ENCODE measurements around the gene MMP25. TPM values are rescaled to one million over a fixed set of nuclear protein-coding genes. Genes with fewer than 3 reads are reported as not detected.

The MMP25 gene
- total and polyA plus RNA-seq, 9 of the 15 experiments (the other 6 are each of a cell fraction or from before 2014, with no cell fraction given) = 0.03 to 0.04 TPM; not detected in 7

- TF ChIP-seq ETV6 (IDR thresholded peaks at IDR 0.05; ENCODE audit: borderline replicate concordance in 1 of 2, low read depth in 2 of 2, low read length in 1 of 2) (peak; percentile 57 to 87), ETV6 (CRISPR knock-in tag; IDR thresholded peaks at IDR 0.05; ENCODE audit: borderline replicate concordance) (no peak), MEF2A (IDR thresholded peaks at IDR 0.05; ENCODE audit: control insufficient read depth, low read depth, low read length) (no peak), NFYB (IDR thresholded peaks at IDR 0.05; ENCODE audit: extremely low read depth, insufficient read length) (no peak), ZSCAN32 (CRISPR knock-in tag; IDR thresholded peaks at IDR 0.05) (no peak), ZNF24 (IDR thresholded peaks at IDR 0.05) (peak; percentile 43; the same call in 1 of the 2 replicates), EGR1 (conservative IDR thresholded peaks at IDR 0.05) (peak; percentile 95), ZBTB5 (IDR thresholded peaks at IDR 0.05) (0 out of 2 replicates have a peak, but pooled peaks have one; percentile 35), RBM14 (IDR thresholded peaks at IDR 0.05; ENCODE audit: borderline replicate concordance, insufficient read depth, low read depth, low read length) (no peak), ZNF175 (CRISPR knock-in tag; IDR thresholded peaks at IDR 0.05; ENCODE audit: low read depth) (no peak), ZNF23 (CRISPR knock-in tag; IDR thresholded peaks at IDR 0.05) (no peak), ARHGAP35 (IDR thresholded peaks at IDR 0.05; ENCODE audit: partially characterized antibody) (peak; percentile 13), ADNP (tag; IDR thresholded peaks at IDR 0.05) (no peak), SIN3A (IDR thresholded peaks at IDR 0.05; ENCODE audit: borderline replicate concordance in 2 of 2, control insufficient read depth in 1 of 2, low read depth in 2 of 2, low read length in 2 of 2) (peak in 1 of 2 experiments; percentile 41; a peak in 1 of 4 replicates), MAZ (CRISPR knock-in tag; conservative IDR thresholded peaks at IDR 0.05 in 1 of 2, IDR thresholded peaks at IDR 0.05 in 1 of 2) (peak; percentile 46 to 66; a peak in 2 of 4 replicates), SMARCA5 (IDR thresholded peaks at IDR 0.05) (0 out of 2 replicates have a peak, but pooled peaks have one; percentile 16), BCOR (IDR thresholded peaks at IDR 0.05) (0 out of 2 replicates have a peak, but pooled peaks have one; percentile 19), NR2C1 (IDR thresholded peaks at IDR 0.05) (no peak), NR2C1 (tag; IDR thresholded peaks at IDR 0.05) (peak; percentile 33; the same call in 1 of the 2 replicates), TRIM28 (IDR thresholded peaks at IDR 0.05) (no peak), HCFC1 (IDR thresholded peaks at IDR 0.05; ENCODE audit: low read depth, low read length) (no peak), RAD51 (IDR thresholded peaks at IDR 0.05; ENCODE audit: borderline replicate concordance, low read depth) (no peak), GATA2 (CRISPR knock-in tag; IDR thresholded peaks at IDR 0.05) (peak; percentile 32)
- TF ChIP-seq, protein P1, sequence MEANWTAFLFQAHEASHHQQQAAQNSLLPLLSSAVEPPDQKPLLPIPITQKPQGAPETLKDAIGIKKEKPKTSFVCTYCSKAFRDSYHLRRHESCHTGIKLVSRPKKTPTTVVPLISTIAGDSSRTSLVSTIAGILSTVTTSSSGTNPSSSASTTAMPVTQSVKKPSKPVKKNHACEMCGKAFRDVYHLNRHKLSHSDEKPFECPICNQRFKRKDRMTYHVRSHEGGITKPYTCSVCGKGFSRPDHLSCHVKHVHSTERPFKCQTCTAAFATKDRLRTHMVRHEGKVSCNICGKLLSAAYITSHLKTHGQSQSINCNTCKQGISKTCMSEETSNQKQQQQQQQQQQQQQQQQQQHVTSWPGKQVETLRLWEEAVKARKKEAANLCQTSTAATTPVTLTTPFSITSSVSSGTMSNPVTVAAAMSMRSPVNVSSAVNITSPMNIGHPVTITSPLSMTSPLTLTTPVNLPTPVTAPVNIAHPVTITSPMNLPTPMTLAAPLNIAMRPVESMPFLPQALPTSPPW (CRISPR knock-in tag; IDR thresholded peaks at IDR 0.05) = peak; percentile 79
These were observed 38.2 kb upstream of the MMP25 start (continued) for GRCh38 chr16:3007957-3008689.

Data from K562 (cell line).